Stimulated activated effector memory CD8-positive, alpha-beta T cell treated with anti-CD3 and anti-CD28 coated beads, Interleukin-12 subunit alpha, Interleukin-12 subunit beta, amount 100 ng/mL, for 72 hours (primary cell): ENCODE measurements around the gene PDZD2.

Experiments used
- ATAC-seq: fragments of 150-1000 bp; cut with Tn5 transposase; 2 replicates; pipeline ENCODE4 v1.10.0; 2021
- DNase-seq, 2 donors: peaks; one replicate each; pipeline ENCODE4 v3.0.0; 2021 to 2022; ENCODE audit warnings: low spot score in 2 of 2
- H3K27ac Mint-ChIP-seq: one replicate; pipeline ENCODE4 v1.8.0; 2022; ENCODE audit warnings: mild to moderate bottlenecking, mixed read lengths
- H3K36me3 Mint-ChIP-seq: one replicate; pipeline ENCODE4 v1.8.0; 2022; ENCODE audit warnings: mild to moderate bottlenecking, mixed read lengths
- H3K4me1 Mint-ChIP-seq: one replicate; pipeline ENCODE4 v1.8.0; 2022; ENCODE audit warnings: mixed read lengths
- H3K4me3 Mint-ChIP-seq: one replicate; pipeline ENCODE4 v1.8.0; 2022; ENCODE audit warnings: mild to moderate bottlenecking, mixed read lengths
- H3K9me3 Mint-ChIP-seq: one replicate; pipeline ENCODE4 v1.8.0; 2022; ENCODE audit warnings: mixed read lengths

PDZD2 gene

GRCh38 chr5:31625394-31625793 lies 13.5 kb upstream of the PDZD2 start:
- Mint-ChIP-seq H3K4me1 (no peaks in the 10 kb centered on the region), H3K9me3 (no peaks in the 10 kb centered on the region)

GRCh38 chr5:31626156-31626555 lies 12.8 kb upstream of the PDZD2 start:
- H3K4me3 Mint-ChIP-seq = no peak overlapping the region
- H3K4me1 Mint-ChIP-seq = no peaks in the 10 kb centered on the region
- no peak for DNase-seq
- ATAC-seq = no peak
- H3K9me3 Mint-ChIP-seq = no peaks in the 10 kb centered on the region
- no peak overlapping the region for H3K27ac Mint-ChIP-seq
- no peaks in the 10 kb centered on the region for H3K36me3 Mint-ChIP-seq

More at GRCh38 chr5:31625394-31625793, 13.5 kb upstream of the PDZD2 start:
- Mint-ChIP-seq H3K36me3 (no peaks in the 10 kb centered on the region), H3K27ac (no peak overlapping the region), H3K4me3 (no peak overlapping the region)
- DNase-seq (no peak), ATAC-seq (no peak)

GRCh38 chr5:31626604-31627234 lies 12.2 kb upstream of the PDZD2 start:
- Mint-ChIP-seq H3K9me3 (no peaks in the 10 kb centered on the region), H3K4me3 (no peak overlapping the region), H3K36me3 (no peaks in the 10 kb centered on the region), H3K4me1 (no peaks in the 10 kb centered on the region), H3K27ac (no peak overlapping the region)
- no peak for DNase-seq
- ATAC-seq = no peak

DNA sequence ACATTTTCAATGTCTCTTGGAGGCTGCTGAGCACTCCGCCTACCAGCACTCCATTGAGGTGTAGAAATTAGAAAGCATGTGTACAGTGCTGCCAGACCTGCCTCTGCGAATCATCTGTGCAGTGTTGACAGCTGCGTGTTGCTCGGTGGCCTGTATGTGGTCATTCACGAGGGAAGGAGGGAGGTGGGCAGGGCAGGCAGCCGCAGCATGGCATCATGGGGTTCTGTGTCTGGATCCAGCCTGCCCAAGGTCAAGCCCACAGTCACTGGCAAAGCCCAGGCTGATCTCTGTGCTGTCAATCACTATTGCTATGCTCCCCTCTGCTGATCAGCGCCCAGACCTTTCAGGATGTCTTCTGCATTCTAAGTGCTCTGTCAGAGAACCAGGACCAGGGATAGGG lies 8.0 kb upstream of the PDZD2 start:
- H3K27ac Mint-ChIP-seq = no peak overlapping the region
- no peaks in the 10 kb centered on the region for H3K4me1 Mint-ChIP-seq
- no peaks in the 10 kb centered on the region for H3K9me3 Mint-ChIP-seq
- no peak overlapping the region for H3K4me3 Mint-ChIP-seq
- peak; percentile 16 for ATAC-seq
- no peaks in the 10 kb centered on the region for H3K36me3 Mint-ChIP-seq
- DNase-seq = no peak

GRCh38 chr5:31632460-31632859 lies 6.5 kb upstream of the PDZD2 start:
- H3K9me3 Mint-ChIP-seq = no peaks in the 10 kb centered on the region
- no peak for DNase-seq
- no peaks in the 10 kb centered on the region for H3K36me3 Mint-ChIP-seq
- H3K4me3 Mint-ChIP-seq = no peak overlapping the region
- H3K4me1 Mint-ChIP-seq = no peaks in the 10 kb centered on the region
- H3K27ac Mint-ChIP-seq = no peak overlapping the region
- no peak for ATAC-seq

- H3K4me1 Mint-ChIP-seq = peaks cover 8% of the 10 kb centered on the region
- no peak overlapping the region for H3K4me3 Mint-ChIP-seq
- DNase-seq = no peak
- no peaks in the 10 kb centered on the region for H3K36me3 Mint-ChIP-seq
- H3K27ac Mint-ChIP-seq = no peak overlapping the region
- no peak for ATAC-seq
- H3K9me3 Mint-ChIP-seq = no peaks in the 10 kb centered on the region
These were observed 3.5 kb upstream of the PDZD2 start for GRCh38 chr5:31635446-31635845.

DNA sequence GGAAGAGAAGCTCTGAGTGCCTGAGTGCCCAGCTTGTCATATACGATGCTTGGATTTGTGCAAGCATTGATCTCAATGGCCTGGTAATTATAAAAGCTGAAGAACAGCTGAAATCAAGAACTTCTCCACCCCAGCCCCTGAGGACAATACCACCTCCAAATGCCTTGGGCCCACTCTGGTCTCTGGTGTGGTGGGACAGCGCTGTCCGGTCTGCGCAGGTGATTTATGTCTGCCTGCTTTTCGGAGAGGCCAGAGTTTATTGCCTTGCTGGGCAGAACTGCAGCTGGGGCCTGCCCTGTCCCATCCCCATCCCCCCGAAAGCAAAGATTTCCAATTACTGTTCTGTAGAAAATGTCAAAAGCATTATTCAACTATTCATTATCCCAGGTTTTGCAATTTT lies 1.1 kb upstream of the PDZD2 start:
- Mint-ChIP-seq H3K27ac (no peak overlapping the region), H3K36me3 (no peaks in the 10 kb centered on the region), H3K4me3 (peak overlapping the region; percentile 73), H3K9me3 (no peaks in the 10 kb centered on the region), H3K4me1 (peaks cover 8% of the 10 kb centered on the region)
- ATAC-seq (no peak), DNase-seq (no peak)

- Mint-ChIP-seq H3K4me3 (peak overlapping the region; percentile 73), H3K4me1 (peaks cover 8% of the 10 kb centered on the region), H3K27ac (peak overlapping the region; percentile 87), H3K36me3 (no peaks in the 10 kb centered on the region), H3K9me3 (no peaks in the 10 kb centered on the region)
- DNase-seq = no peak
- ATAC-seq = no peak
These were observed 586 bp upstream of the PDZD2 start for GRCh38 chr5:31638345-31638744.

GRCh38 chr5:31639481-31640411 lies 815 bp downstream of the PDZD2 start:
- no peak overlapping the region for H3K27ac Mint-ChIP-seq
- H3K36me3 Mint-ChIP-seq = no peaks in the 10 kb centered on the region

GRCh38 chr5:31640573-31640972 lies 1.6 kb downstream of the PDZD2 start:
- Mint-ChIP-seq H3K4me3 (no peak overlapping the region), H3K4me1 (peaks cover 8% of the 10 kb centered on the region), H3K27ac (no peak overlapping the region), H3K9me3 (no peaks in the 10 kb centered on the region), H3K36me3 (no peaks in the 10 kb centered on the region)
- DNase-seq (no peak), ATAC-seq (no peak)

More at GRCh38 chr5:31639481-31640411, 815 bp downstream of the PDZD2 start:
- peaks cover 8% of the 10 kb centered on the region for H3K4me1 Mint-ChIP-seq
- ATAC-seq (no peak), DNase-seq (no peak)
- H3K4me3 Mint-ChIP-seq = peak overlapping the region; percentile 42
- H3K9me3 Mint-ChIP-seq = no peaks in the 10 kb centered on the region

DNA sequence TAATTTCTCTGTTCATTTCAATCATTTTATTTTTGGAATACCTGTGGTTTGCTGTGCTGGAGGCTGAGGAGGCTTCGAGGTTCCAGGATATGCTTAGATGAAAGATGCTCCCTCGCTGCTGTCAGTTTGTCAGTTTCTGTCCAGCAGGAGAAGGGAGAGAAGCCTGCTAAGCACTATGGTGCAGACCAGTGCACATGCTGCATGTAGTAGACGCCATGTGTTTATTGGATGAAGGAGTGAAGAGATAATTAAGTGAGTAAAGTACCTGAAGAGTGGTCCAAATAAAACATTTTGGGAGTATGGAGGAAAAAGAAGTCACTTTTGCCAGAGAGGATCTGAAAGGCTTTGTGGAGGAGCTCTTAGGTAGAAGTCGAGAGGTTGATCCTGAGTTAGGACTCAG lies 2.1 kb downstream of the PDZD2 start:
- Mint-ChIP-seq H3K4me3 (no peak overlapping the region), H3K4me1 (peaks cover 8% of the 10 kb centered on the region), H3K36me3 (no peaks in the 10 kb centered on the region), H3K9me3 (no peaks in the 10 kb centered on the region), H3K27ac (no peak overlapping the region)
- ATAC-seq = no peak
- DNase-seq = no peak

GRCh38 chr5:31641575-31641974 lies 2.6 kb downstream of the PDZD2 start:
- H3K36me3 Mint-ChIP-seq = no peaks in the 10 kb centered on the region
- H3K4me1 Mint-ChIP-seq = peaks cover 8% of the 10 kb centered on the region
- H3K4me3 Mint-ChIP-seq = no peak overlapping the region
- DNase-seq (no peak), ATAC-seq (no peak)
- H3K27ac Mint-ChIP-seq = no peak overlapping the region
- H3K9me3 Mint-ChIP-seq = no peaks in the 10 kb centered on the region

- no peaks in the 10 kb centered on the region for H3K4me1 Mint-ChIP-seq
- no peaks in the 10 kb centered on the region for H3K9me3 Mint-ChIP-seq
- ATAC-seq = no peak
- no peak overlapping the region for H3K27ac Mint-ChIP-seq
- no peaks in the 10 kb centered on the region for H3K36me3 Mint-ChIP-seq
- H3K4me3 Mint-ChIP-seq = no peak overlapping the region
- no peak for DNase-seq
These were observed 6.6 kb downstream of the PDZD2 start for GRCh38 chr5:31645420-31646081.

DNA sequence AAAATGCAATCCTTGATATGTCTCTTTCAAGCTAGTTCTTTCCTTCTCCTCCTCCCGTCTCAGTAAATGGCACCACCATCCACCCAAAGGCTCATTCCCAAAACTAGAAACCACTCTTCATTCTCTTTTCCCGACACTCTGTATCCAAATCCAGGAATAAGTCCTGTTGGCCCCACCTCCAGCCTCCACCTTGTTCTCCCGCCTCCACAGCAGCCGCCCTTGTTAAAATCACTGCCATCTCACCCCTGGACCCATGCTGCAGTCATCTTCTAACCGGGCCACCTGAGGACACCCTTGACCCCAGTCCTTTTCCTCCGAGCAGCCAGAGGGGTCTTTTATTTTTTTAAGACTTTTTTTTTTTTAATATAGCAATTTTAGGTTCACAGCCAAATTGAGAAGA lies 9.4 kb downstream of the PDZD2 start:
- DNase-seq (no peak), ATAC-seq (no peak)
- no peaks in the 10 kb centered on the region for H3K36me3 Mint-ChIP-seq
- H3K9me3 Mint-ChIP-seq = no peaks in the 10 kb centered on the region
- no peaks in the 10 kb centered on the region for H3K4me1 Mint-ChIP-seq
- no peak overlapping the region for H3K27ac Mint-ChIP-seq
- H3K4me3 Mint-ChIP-seq = no peak overlapping the region

DNA sequence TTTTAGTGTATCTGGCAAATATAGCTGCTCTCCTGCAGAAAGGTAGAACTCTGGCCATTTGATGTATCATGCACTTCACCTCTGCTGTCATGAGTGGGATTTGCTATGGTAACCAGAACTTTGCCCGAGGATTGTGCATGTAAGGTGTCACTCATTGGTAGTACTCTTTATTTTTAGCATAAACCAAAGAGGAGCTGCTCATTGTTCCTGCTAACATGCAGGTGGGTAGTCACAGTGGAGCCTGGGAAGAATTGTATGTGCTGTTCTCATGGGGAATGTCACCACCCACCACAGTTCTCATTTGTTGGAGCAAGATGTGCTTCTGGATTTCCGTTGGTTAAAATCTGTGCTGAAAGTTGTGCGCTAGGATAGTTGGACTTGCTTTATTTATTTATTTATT lies 12.3 kb downstream of the PDZD2 start:
- Mint-ChIP-seq H3K27ac (no peak overlapping the region), H3K9me3 (no peaks in the 10 kb centered on the region), H3K4me3 (no peak overlapping the region), H3K36me3 (no peaks in the 10 kb centered on the region), H3K4me1 (no peaks in the 10 kb centered on the region)
- ATAC-seq (no peak), DNase-seq (no peak)

DNA sequence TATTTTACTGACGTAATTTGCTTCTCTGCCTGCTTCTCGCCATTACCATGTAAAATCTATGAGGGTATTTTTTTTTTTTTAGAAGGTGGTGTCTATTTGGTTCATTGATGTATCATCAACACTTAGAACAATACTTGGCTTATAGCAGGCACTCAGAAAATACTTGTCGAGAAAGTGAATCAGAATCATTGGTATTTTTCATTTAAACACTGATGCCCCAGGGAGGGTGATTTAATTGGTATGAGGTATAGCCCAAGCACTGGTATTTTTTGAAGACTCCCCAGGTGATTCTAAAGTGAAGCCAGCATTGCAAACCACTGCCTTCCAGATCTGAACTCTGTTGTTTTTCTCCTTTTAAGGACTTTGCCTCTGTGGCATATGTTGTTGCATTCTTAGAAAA lies 16.6 kb downstream of the PDZD2 start:
- DNase-seq = no peak

More for the DNA sequence above, 16.6 kb downstream of the PDZD2 start:
- H3K4me1 Mint-ChIP-seq = no peaks in the 10 kb centered on the region
- no peak overlapping the region for H3K27ac Mint-ChIP-seq
- H3K4me3 Mint-ChIP-seq = no peak overlapping the region
- H3K36me3 Mint-ChIP-seq = no peaks in the 10 kb centered on the region
- H3K9me3 Mint-ChIP-seq = no peaks in the 10 kb centered on the region
- no peak for ATAC-seq
